Activated T-cell treated with anti-CD3 and anti-CD28 coated beads for 48 hours (primary cell): ENCODE measurements around the gene ETF1.
A peak's percentile ranks its signal among the peaks of the same experiment; 100 is the strongest.
"Not testable (repeated sequence)": the region's sequence is repeated elsewhere in the genome, so short reads cannot be mapped to it uniquely, and the experiment has no call there.

Experiments used
- DNase-seq: peaks from one replicate; pipeline ENCODE4 v3.0.0-alpha.2; 2020; ENCODE audit warnings: low read depth

Gene ETF1

GRCh38 chr5:138529812-138530211 is 13.2 kb downstream of the ETF1 start:
- DNase-seq = no peak

GRCh38 chr5:138528744-138529469 is 14.1 kb downstream of the ETF1 start:
- no peak for DNase-seq

GRCh38 chr5:138528208-138528607 is 14.8 kb downstream of the ETF1 start:
- DNase-seq = no peak

GRCh38 chr5:138527170-138527569 is 15.9 kb downstream of the ETF1 start:
- DNase-seq = no peak

- DNase-seq = no peak
Observed at GRCh38 chr5:138523406-138523805, 19.6 kb downstream of the ETF1 start.

- no peak for DNase-seq
Observed at GRCh38 chr5:138520971-138521370, 22.1 kb downstream of the ETF1 start.

- DNase-seq = no peak
Observed at GRCh38 chr5:138517437-138517836, 25.6 kb downstream of the ETF1 start.

GRCh38 chr5:138515556-138516245 is 27.3 kb downstream of the ETF1 start:
- no peak for DNase-seq

GRCh38 chr5:138514021-138514420 is 29.0 kb downstream of the ETF1 start:
- no peak for DNase-seq

GRCh38 chr5:138508958-138509357 is 34.1 kb downstream of the ETF1 start:
- no peak for DNase-seq

- not testable (repeated sequence) for DNase-seq
Observed at GRCh38 chr5:138507485-138507884, 35.6 kb downstream of the ETF1 start.

GRCh38 chr5:138506370-138507306 is 36.4 kb downstream of the ETF1 start:
- DNase-seq = no peak

- no peak for DNase-seq
Observed at GRCh38 chr5:138504799-138505198, 38.2 kb downstream of the ETF1 start.

- no peak for DNase-seq
Observed at GRCh38 chr5:138503487-138504270, 39.4 kb downstream of the ETF1 start.

GRCh38 chr5:138502521-138502920 is 40.5 kb downstream of the ETF1 start:
- no peak for DNase-seq

GRCh38 chr5:138502121-138502520 is 40.9 kb downstream of the ETF1 start:
- DNase-seq = no peak

- DNase-seq = no peak
Observed at GRCh38 chr5:138498376-138498775, 44.7 kb downstream of the ETF1 start.

- no peak for DNase-seq
Observed at GRCh38 chr5:138495351-138495750, 47.7 kb downstream of the ETF1 start.

- no peak for DNase-seq
Observed at GRCh38 chr5:138492560-138493045, 50.4 kb downstream of the ETF1 start.

GRCh38 chr5:138491669-138492559 is 51.1 kb downstream of the ETF1 start:
- peak; percentile 81 for DNase-seq

GRCh38 chr5:138491284-138491648 is 51.8 kb downstream of the ETF1 start:
- DNase-seq = no peak
